H9 (cell line): ENCODE measurements around the gene ZNF627. TPM values are rescaled to one million over a fixed set of nuclear protein-coding genes. Genes with fewer than 3 reads are reported as not detected.
"Not testable (repeated sequence)": the region's sequence is repeated elsewhere in the genome, so short reads cannot be mapped to it uniquely, and the experiment has no call there.

ENCODE experiments used
- DNase-seq: peaks from one replicate; pipeline ENCODE4 v3.0.0-alpha.2; 2017
- H2AFZ ChIP-seq: one replicate; pipeline ENCODE4 v1.6.1; 2013; ENCODE audit warnings: mild to moderate bottlenecking, low read length, control low read depth, moderate library complexity
- H2AK5ac ChIP-seq: 2 replicates; pipeline ENCODE4 v1.6.1; 2013; ENCODE audit warnings: low read length, control low read depth, mixed read lengths; ENCODE audit not compliant: insufficient read length
- H2BK120ac ChIP-seq: one replicate; pipeline ENCODE4 v1.6.1; 2013; ENCODE audit warnings: low read depth, mild to moderate bottlenecking, low read length, control low read depth, inconsistent platforms; ENCODE audit not compliant: poor library complexity, severe bottlenecking
- H2BK12ac ChIP-seq: 2 replicates; pipeline ENCODE4 v1.6.1; 2013; ENCODE audit warnings: low read length, control low read depth, mixed read lengths, low read depth; ENCODE audit not compliant: insufficient read length
- H2BK15ac ChIP-seq: 2 replicates; pipeline ENCODE4 v1.6.1; 2013; ENCODE audit warnings: low read depth, low read length, control low read depth
- H2BK20ac ChIP-seq: one replicate; pipeline ENCODE4 v1.6.1; 2013; ENCODE audit warnings: low read depth, mild to moderate bottlenecking, low read length, control low read depth, inconsistent platforms; ENCODE audit not compliant: poor library complexity, severe bottlenecking
- H2BK5ac ChIP-seq: 2 replicates; pipeline ENCODE4 v1.6.1; 2013; ENCODE audit warnings: low read length, control low read depth, mixed read lengths; ENCODE audit not compliant: insufficient read length
- H3K14ac ChIP-seq: 2 replicates; pipeline ENCODE4 v1.6.1; 2013; ENCODE audit warnings: low read length, control low read depth; ENCODE audit not compliant: insufficient read depth
- H3K18ac ChIP-seq: 2 replicates; pipeline ENCODE4 v1.6.1; 2013; ENCODE audit warnings: low read depth, mild to moderate bottlenecking, mixed read lengths, low read length, control low read depth; ENCODE audit not compliant: insufficient read length
- H3K23ac ChIP-seq: 2 replicates; pipeline ENCODE4 v1.6.1; 2013; ENCODE audit warnings: low read length, control low read depth, mixed read lengths, low read depth; ENCODE audit not compliant: insufficient read length
- H3K23me2 ChIP-seq: 2 replicates; pipeline ENCODE4 v1.6.1; 2013; ENCODE audit warnings: low read depth, mild to moderate bottlenecking, mixed read lengths, low read length, control low read depth; ENCODE audit not compliant: insufficient read length, poor library complexity, severe bottlenecking
- H3K27ac ChIP-seq: 2 replicates; pipeline ENCODE4 v1.5.1; 2013; ENCODE audit warnings: low read length, control low read depth, mixed read lengths, low read depth; ENCODE audit not compliant: insufficient read length
- H3K27me3 ChIP-seq: 2 replicates; pipeline ENCODE4 v1.6.1; 2013; ENCODE audit warnings: low read length, control low read depth, inconsistent platforms; ENCODE audit not compliant: insufficient read depth
- H3K4ac ChIP-seq: 2 replicates; pipeline ENCODE4 v1.6.1; 2013; ENCODE audit warnings: low read depth, mild to moderate bottlenecking, control low read depth, inconsistent platforms, low read length, moderate library complexity
- H3K4me1 ChIP-seq: 2 replicates; pipeline ENCODE4 v1.6.1; 2013; ENCODE audit warnings: low read length, control low read depth, inconsistent platforms; ENCODE audit not compliant: insufficient read depth
- H3K4me2 ChIP-seq: 2 replicates; pipeline ENCODE4 v1.6.1; 2013; ENCODE audit warnings: low read length, control low read depth, mixed read lengths; ENCODE audit not compliant: insufficient read length, insufficient read depth
- H3K56ac ChIP-seq: 2 replicates; pipeline ENCODE4 v1.6.1; 2013; ENCODE audit warnings: low read depth, mild to moderate bottlenecking, mixed read lengths, low read length, control low read depth; ENCODE audit not compliant: insufficient read length
- H3K79me1 ChIP-seq: 2 replicates; pipeline ENCODE4 v1.6.1; 2013; ENCODE audit warnings: low read depth, mild to moderate bottlenecking, moderate library complexity, low read length, control low read depth, inconsistent platforms; ENCODE audit not compliant: insufficient read depth, poor library complexity, severe bottlenecking
- H3K79me2 ChIP-seq: 2 replicates; pipeline ENCODE4 v1.6.1; 2013; ENCODE audit warnings: low read length, control low read depth, inconsistent platforms; ENCODE audit not compliant: insufficient read depth
- H3K9ac ChIP-seq: 2 replicates; pipeline ENCODE4 v1.6.1; 2013; ENCODE audit warnings: low read length, control low read depth, mixed read lengths; ENCODE audit not compliant: insufficient read length; ENCODE audit errors: extremely low read depth
- H3K9me3 ChIP-seq: one replicate; pipeline ENCODE4 v1.6.1; 2013; ENCODE audit warnings: low read depth, low read length, inconsistent platforms; ENCODE audit not compliant: control insufficient read depth
- H3T11ph ChIP-seq: one replicate; pipeline ENCODE4 v1.6.1; 2013; ENCODE audit warnings: mild to moderate bottlenecking, low read length, control low read depth, inconsistent platforms
- H4K20me1 ChIP-seq: one replicate; pipeline ENCODE4 v1.6.1; 2013; ENCODE audit not compliant: control insufficient read depth, insufficient read length, insufficient read depth
- H4K5ac ChIP-seq: 2 replicates; pipeline ENCODE4 v1.6.1; 2013; ENCODE audit warnings: low read depth, mild to moderate bottlenecking, mixed read lengths, low read length, control low read depth; ENCODE audit not compliant: insufficient read length
- H4K8ac ChIP-seq: replicated peaks from 2 replicates; pipeline ENCODE4 v1.6.1; 2013; ENCODE audit warnings: low read length, control low read depth, mixed read lengths, low read depth; ENCODE audit not compliant: insufficient read length
- H4K91ac ChIP-seq: 2 replicates; pipeline ENCODE4 v1.6.1; 2013; ENCODE audit warnings: low read depth, mild to moderate bottlenecking, moderate library complexity, mixed read lengths, low read length, control low read depth; ENCODE audit not compliant: insufficient read length
- H3K27ac Mint-ChIP-seq, 3 experiments: 2 replicates in 2 of 3; 3 replicates in 1 of 3; pipeline ENCODE4 v1.8.0; 2020 to 2021; ENCODE audit warnings: mixed read lengths in 3 of 3, mild to moderate bottlenecking in 1 of 3, moderate library complexity in 1 of 3
- H3K27me3 Mint-ChIP-seq: 2 replicates; pipeline ENCODE4 v1.8.0; 2021; ENCODE audit warnings: low read depth, mild to moderate bottlenecking, moderate library complexity, mixed read lengths
- H3K36me3 Mint-ChIP-seq, 3 experiments: 2 replicates in 2 of 3; 3 replicates in 1 of 3; pipeline ENCODE4 v1.8.0; 2020 to 2021; ENCODE audit warnings: low read depth in 3 of 3, mixed read lengths in 3 of 3; ENCODE audit not compliant: insufficient read depth in 1 of 3
- H3K4me1 Mint-ChIP-seq, 2 experiments: 2 replicates each; pipeline ENCODE4 v1.8.0; 2020; ENCODE audit warnings: mixed read lengths in 2 of 2
- H3K4me3 Mint-ChIP-seq, 2 experiments: 2 replicates in 1 of 2; 3 replicates in 1 of 2; pipeline ENCODE4 v1.8.0; 2020 to 2021; ENCODE audit warnings: mild to moderate bottlenecking in 2 of 2, mixed read lengths in 2 of 2, moderate library complexity in 1 of 2
- H3K9me3 Mint-ChIP-seq, 2 experiments: 2 replicates in 1 of 2; 3 replicates in 1 of 2; pipeline ENCODE4 v1.8.0; 2020; ENCODE audit warnings: mild to moderate bottlenecking in 2 of 2, mixed read lengths in 2 of 2, moderate library complexity in 1 of 2
- WGBS: extraction: QIAGEN DNeasy Blood & Tissue Kit; methylation state at CpG from one replicate; pipeline ENCODE4 v1.1.7; 2013; ENCODE audit warnings: missing lambda C conversion rate, low lambda C conversion rate, mixed read lengths; ENCODE audit not compliant: insufficient read length; ENCODE audit errors: extremely low coverage; 5-methylcytosine and 5-hydroxymethylcytosine counted together
- total RNA-seq: library from RNA; stranded (reverse); gene quantifications from 2 replicates; pipeline ENCODE4 v1.2.1, GENCODE V29; 2021

Gene ZNF627
- total RNA-seq, 1 experiment from 2014 or later, result 12.8 TPM

GRCh38 chr19:11573763-11574162, 23.5 kb upstream of the ZNF627 start:
- H3K27ac ChIP-seq, H3K79me2 ChIP-seq, H3K9me3 Mint-ChIP-seq, H3K27me3 Mint-ChIP-seq, H3T11ph ChIP-seq, H3K36me3 Mint-ChIP-seq, H3K9me3 ChIP-seq, DNase-seq, H4K20me1 ChIP-seq, H3K56ac ChIP-seq, H2BK120ac ChIP-seq, H3K23me2 ChIP-seq, H2BK5ac ChIP-seq, H4K5ac ChIP-seq, H2BK12ac ChIP-seq, H3K18ac ChIP-seq, H2AFZ ChIP-seq, H4K8ac ChIP-seq, H3K4ac ChIP-seq, H3K4me3 Mint-ChIP-seq, H3K79me1 ChIP-seq, H2BK15ac ChIP-seq, H3K4me2 ChIP-seq, H3K4me1 Mint-ChIP-seq, H3K27me3 ChIP-seq, H3K27ac Mint-ChIP-seq, H3K14ac ChIP-seq, H2AK5ac ChIP-seq, H2BK20ac ChIP-seq, H3K9ac ChIP-seq, H4K91ac ChIP-seq, H3K23ac ChIP-seq, H3K4me1 ChIP-seq: not testable (repeated sequence)
- no CpG with 5 or more reads among the region's 4 CpGs for WGBS
